ENCODE measurements around the gene NRG2. TPM values are rescaled to one million over a fixed set of nuclear protein-coding genes. Genes with fewer than 3 reads are reported as not detected.

Gene NRG2
- total and polyA plus RNA-seq, 4 donors = 0.81 to 1.3 (median 1.2) TPM; not detected in 1

GRCh38 chr5:140011297-140011802 is 31.7 kb downstream of the NRG2 start:
- DNase-seq (no peak), ATAC-seq (ENCODE audit: low FRiP score) (no peak)
- 66 to 67% methylated on average over 3 of the region's 3 CpGs for WGBS, 2 donors
- no peaks in the 10 kb centered on the region for H3K36me3 ChIP-seq (ENCODE audit: control insufficient read depth in 1 of 2, insufficient read depth in 2 of 2, low read length in 1 of 2)
- peaks cover 0 to 1% of the 10 kb centered on the region in 2 donors for H3K27me3 ChIP-seq (ENCODE audit: control insufficient read depth in 1 of 2, insufficient read depth in 2 of 2, low read length in 1 of 2)
- H3K27ac ChIP-seq (ENCODE audit: low read depth in 1 of 2, low read length in 2 of 2) = no peak overlapping the region
- H3K4me1 ChIP-seq (ENCODE audit: control insufficient read depth in 1 of 2, insufficient read depth in 2 of 2, low read length in 2 of 2) = no peaks in the 10 kb centered on the region
- peaks cover 2% of the 10 kb centered on the region for H3K9me3 ChIP-seq (ENCODE audit: control insufficient read depth, low read length)
- intact Hi-C loops (cut with DNase I) = no loop called here
- no peak overlapping the region for H3K4me3 ChIP-seq (ENCODE audit: low read length in 2 of 2)

DNA sequence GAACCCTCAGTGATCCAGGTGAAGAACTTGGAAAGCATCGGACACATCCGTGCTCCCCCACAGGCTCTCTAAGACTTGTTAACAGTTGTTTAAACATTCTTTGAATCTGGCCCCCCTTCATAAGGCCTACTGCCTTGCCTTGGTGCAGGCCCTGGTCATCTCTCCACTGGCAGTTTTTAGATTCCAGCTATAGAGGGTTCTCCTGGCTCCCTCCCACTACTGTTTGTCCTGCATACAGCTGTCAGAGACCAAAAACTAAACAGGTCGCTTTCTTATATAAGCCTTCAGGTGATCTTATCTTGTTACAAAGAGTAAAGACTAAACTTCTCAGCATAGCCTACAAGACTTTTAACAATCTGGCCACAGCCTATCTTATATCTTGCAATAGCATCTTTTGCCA is 32.3 kb downstream of the NRG2 start:
- Histone ChIP-seq H3K9me3 (ENCODE audit: control insufficient read depth, low read length) (no peaks in the 10 kb centered on the region), H3K4me3 (ENCODE audit: low read length in 2 of 2) (no peak overlapping the region), H3K27ac (ENCODE audit: low read depth in 1 of 2, low read length in 2 of 2) (no peak overlapping the region), H3K4me1 (ENCODE audit: control insufficient read depth in 1 of 2, insufficient read depth in 2 of 2, low read length in 2 of 2) (no peaks in the 10 kb centered on the region), H3K27me3 (ENCODE audit: control insufficient read depth in 1 of 2, insufficient read depth in 2 of 2, low read length in 1 of 2) (peaks cover 0 to under 1% of the 10 kb centered on the region in 2 donors), H3K36me3 (ENCODE audit: control insufficient read depth in 1 of 2, insufficient read depth in 2 of 2, low read length in 1 of 2) (no peaks in the 10 kb centered on the region)
- no peak for DNase-seq
- WGBS, 2 donors = 91 to 92% methylated on average over 3 of the region's 3 CpGs
- ATAC-seq (ENCODE audit: low FRiP score) = no peak
- intact Hi-C loops (cut with DNase I) = no loop called here

- no peaks in the 10 kb centered on the region for H3K9me3 ChIP-seq (ENCODE audit: control insufficient read depth, low read length)
- no peak for ATAC-seq (ENCODE audit: low FRiP score)
- no peak for DNase-seq
- no peaks in the 10 kb centered on the region for H3K4me1 ChIP-seq (ENCODE audit: control insufficient read depth in 1 of 2, insufficient read depth in 2 of 2, low read length in 2 of 2)
- 89 to 94% methylated on average over 2 of the region's 2 CpGs for WGBS, 2 donors
- H3K36me3 ChIP-seq (ENCODE audit: control insufficient read depth in 1 of 2, insufficient read depth in 2 of 2, low read length in 1 of 2) = no peaks in the 10 kb centered on the region
- no peak overlapping the region for H3K4me3 ChIP-seq (ENCODE audit: low read length in 2 of 2)
- H3K27me3 ChIP-seq (ENCODE audit: control insufficient read depth in 1 of 2, insufficient read depth in 2 of 2, low read length in 1 of 2) = no peaks in the 10 kb centered on the region
- intact Hi-C loops (cut with DNase I) = no loop called here
- H3K27ac ChIP-seq (ENCODE audit: low read depth in 1 of 2, low read length in 2 of 2) = no peak overlapping the region
Observed at GRCh38 chr5:140007311-140007710, 35.8 kb downstream of the NRG2 start.

GRCh38 chr5:140005145-140005591 is 37.9 kb downstream of the NRG2 start:
- no peaks in the 10 kb centered on the region for H3K27me3 ChIP-seq (ENCODE audit: control insufficient read depth in 1 of 2, insufficient read depth in 2 of 2, low read length in 1 of 2)
- WGBS, 2 donors = 73 to 82% methylated on average over 4 of the region's 4 CpGs
- no peak for DNase-seq
- no peak for ATAC-seq (ENCODE audit: low FRiP score)
- no peaks in the 10 kb centered on the region for H3K36me3 ChIP-seq (ENCODE audit: control insufficient read depth in 1 of 2, insufficient read depth in 2 of 2, low read length in 1 of 2)
- intact Hi-C loops (cut with DNase I) = no loop called here
- no peak overlapping the region for H3K4me3 ChIP-seq (ENCODE audit: low read length in 2 of 2)
- no peaks in the 10 kb centered on the region for H3K9me3 ChIP-seq (ENCODE audit: control insufficient read depth, low read length)
- H3K4me1 ChIP-seq (ENCODE audit: control insufficient read depth in 1 of 2, insufficient read depth in 2 of 2, low read length in 2 of 2) = no peaks in the 10 kb centered on the region
- H3K27ac ChIP-seq (ENCODE audit: low read depth in 1 of 2, low read length in 2 of 2) = no peak overlapping the region

DNA sequence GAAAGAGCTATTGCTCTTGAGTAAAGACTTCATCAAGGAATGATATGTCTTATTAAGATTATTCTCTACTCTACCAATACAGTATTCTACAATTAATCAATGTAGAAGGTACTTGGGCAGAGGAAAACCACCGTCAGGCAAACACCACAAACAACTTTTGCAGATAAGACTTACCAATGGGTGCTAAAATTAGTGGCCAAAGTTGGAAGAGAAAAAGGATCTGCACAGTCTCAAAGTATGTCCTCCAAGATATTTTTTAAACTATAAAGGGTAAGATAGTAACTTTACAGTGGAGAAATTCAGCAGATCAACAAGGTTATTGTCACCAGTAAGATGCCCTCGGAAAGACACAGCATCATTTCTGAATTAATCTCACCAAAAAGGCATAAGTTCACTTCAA is 38.9 kb downstream of the NRG2 start:
- no peak for DNase-seq

DNA sequence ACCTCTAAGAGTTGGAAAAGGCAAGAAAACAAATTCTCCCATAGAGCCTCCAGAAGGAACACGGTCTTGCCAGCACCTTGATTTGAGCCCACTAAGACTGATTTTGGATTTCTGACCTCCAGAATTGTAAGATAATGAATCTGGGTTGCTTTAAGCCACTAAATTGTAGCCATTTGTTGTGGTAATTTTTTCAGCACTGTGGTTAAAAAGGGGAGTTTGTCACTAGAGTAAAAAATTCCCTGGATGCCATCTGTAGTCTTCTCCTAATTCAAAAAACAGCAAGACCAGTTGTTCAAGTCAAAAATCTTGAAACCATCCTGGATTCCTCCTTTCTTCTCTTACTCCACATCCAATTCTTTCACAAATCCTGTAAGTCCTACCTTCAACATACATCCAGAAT is 39.6 kb downstream of the NRG2 start:
- Histone ChIP-seq H3K36me3 (ENCODE audit: control insufficient read depth in 1 of 2, insufficient read depth in 2 of 2, low read length in 1 of 2) (no peaks in the 10 kb centered on the region), H3K4me3 (ENCODE audit: low read length in 2 of 2) (no peak overlapping the region), H3K9me3 (ENCODE audit: control insufficient read depth, low read length) (no peaks in the 10 kb centered on the region), H3K4me1 (ENCODE audit: control insufficient read depth in 1 of 2, insufficient read depth in 2 of 2, low read length in 2 of 2) (no peaks in the 10 kb centered on the region), H3K27ac (ENCODE audit: low read depth in 1 of 2, low read length in 2 of 2) (no peak overlapping the region), H3K27me3 (ENCODE audit: control insufficient read depth in 1 of 2, insufficient read depth in 2 of 2, low read length in 1 of 2) (no peaks in the 10 kb centered on the region)
- 79 to 86% methylated on average over 1 of the region's 1 CpG for WGBS, 2 donors
- intact Hi-C loops (cut with DNase I) = no loop called here
- no peak for DNase-seq
- no peak for ATAC-seq (ENCODE audit: low FRiP score)

More for the DNA sequence above, 38.9 kb downstream of the NRG2 start:
- Histone ChIP-seq H3K9me3 (ENCODE audit: control insufficient read depth, low read length) (no peaks in the 10 kb centered on the region), H3K27ac (ENCODE audit: low read depth in 1 of 2, low read length in 2 of 2) (no peak overlapping the region), H3K4me3 (ENCODE audit: low read length in 2 of 2) (no peak overlapping the region), H3K36me3 (ENCODE audit: control insufficient read depth in 1 of 2, insufficient read depth in 2 of 2, low read length in 1 of 2) (no peaks in the 10 kb centered on the region), H3K4me1 (ENCODE audit: control insufficient read depth in 1 of 2, insufficient read depth in 2 of 2, low read length in 2 of 2) (no peaks in the 10 kb centered on the region), H3K27me3 (ENCODE audit: control insufficient read depth in 1 of 2, insufficient read depth in 2 of 2, low read length in 1 of 2) (no peaks in the 10 kb centered on the region)
- no peak for ATAC-seq (ENCODE audit: low FRiP score)
- intact Hi-C loops (cut with DNase I) = no loop called here
- WGBS, 2 donors = 55 to 61% methylated on average over 2 of the region's 2 CpGs

GRCh38 chr5:140000332-140000731 is 42.8 kb downstream of the NRG2 start:
- intact Hi-C loops (cut with DNase I) = no loop called here
- no peak for ATAC-seq (ENCODE audit: low FRiP score)
- DNase-seq = no peak
- Histone ChIP-seq H3K27ac (ENCODE audit: low read depth in 1 of 2, low read length in 2 of 2) (no peak overlapping the region), H3K4me1 (ENCODE audit: control insufficient read depth in 1 of 2, insufficient read depth in 2 of 2, low read length in 2 of 2) (no peaks in the 10 kb centered on the region), H3K4me3 (ENCODE audit: low read length in 2 of 2) (no peak overlapping the region), H3K36me3 (ENCODE audit: control insufficient read depth in 1 of 2, insufficient read depth in 2 of 2, low read length in 1 of 2) (no peaks in the 10 kb centered on the region), H3K9me3 (ENCODE audit: control insufficient read depth, low read length) (no peaks in the 10 kb centered on the region), H3K27me3 (ENCODE audit: control insufficient read depth in 1 of 2, insufficient read depth in 2 of 2, low read length in 1 of 2) (no peaks in the 10 kb centered on the region)
- 36 to 49% methylated on average over 10 of the region's 10 CpGs for WGBS, 2 donors

GRCh38 chr5:139998837-139999236 is 44.3 kb downstream of the NRG2 start:
- DNase-seq = no peak
- 53 to 61% methylated on average over 3 of the region's 3 CpGs for whole genome bisulfite sequencing, 2 donors
- no peaks in the 10 kb centered on the region for H3K9me3 ChIP-seq (ENCODE audit: control insufficient read depth, low read length)
- ATAC-seq (ENCODE audit: low FRiP score) = no peak
- no peaks in the 10 kb centered on the region for H3K4me1 ChIP-seq (ENCODE audit: control insufficient read depth in 1 of 2, insufficient read depth in 2 of 2, low read length in 2 of 2)
- H3K27ac ChIP-seq (ENCODE audit: low read depth in 1 of 2, low read length in 2 of 2) = no peak overlapping the region
- intact Hi-C loops (cut with DNase I) = no loop called here
- no peak overlapping the region for H3K4me3 ChIP-seq (ENCODE audit: low read length in 2 of 2)
- H3K36me3 ChIP-seq (ENCODE audit: control insufficient read depth in 1 of 2, insufficient read depth in 2 of 2, low read length in 1 of 2) = no peaks in the 10 kb centered on the region
- no peaks in the 10 kb centered on the region for H3K27me3 ChIP-seq (ENCODE audit: control insufficient read depth in 1 of 2, insufficient read depth in 2 of 2, low read length in 1 of 2)

DNA sequence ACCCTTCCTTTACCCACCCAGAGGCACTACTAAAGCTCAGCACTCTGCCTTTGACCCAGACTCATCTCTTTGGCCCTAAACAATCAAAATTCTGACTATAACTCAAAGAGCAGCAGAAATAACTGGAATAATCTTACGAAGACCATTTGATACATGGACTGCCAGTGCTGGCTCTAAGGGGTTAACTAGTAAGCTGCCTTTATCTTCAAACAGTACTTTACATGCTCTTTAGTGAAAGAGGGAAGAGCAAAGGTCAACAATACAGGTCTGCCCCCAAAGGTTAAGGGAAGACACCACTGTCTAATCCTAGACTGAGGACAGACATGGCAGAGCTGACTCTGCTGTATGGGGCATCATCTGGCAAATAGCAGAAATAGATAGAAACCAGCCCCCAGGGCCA is 45.8 kb downstream of the NRG2 start:
- Histone ChIP-seq H3K9me3 (ENCODE audit: control insufficient read depth, low read length) (no peaks in the 10 kb centered on the region), H3K27me3 (ENCODE audit: control insufficient read depth in 1 of 2, insufficient read depth in 2 of 2, low read length in 1 of 2) (no peaks in the 10 kb centered on the region), H3K27ac (ENCODE audit: low read depth in 1 of 2, low read length in 2 of 2) (no peak overlapping the region), H3K4me3 (ENCODE audit: low read length in 2 of 2) (no peak overlapping the region), H3K36me3 (ENCODE audit: control insufficient read depth in 1 of 2, insufficient read depth in 2 of 2, low read length in 1 of 2) (no peaks in the 10 kb centered on the region), H3K4me1 (ENCODE audit: control insufficient read depth in 1 of 2, insufficient read depth in 2 of 2, low read length in 2 of 2) (no peaks in the 10 kb centered on the region)
- ATAC-seq (ENCODE audit: low FRiP score) = no peak
- intact Hi-C loops (cut with DNase I) = no loop called here
- no peak for DNase-seq
- WGBS, 2 donors = 97 to 100% methylated on average over 1 of the region's 1 CpG
